HepG2 (cell line): ENCODE results near the gene DENND4B. TPM values are rescaled to one million over a fixed set of nuclear protein-coding genes. Genes with fewer than 3 reads are reported as not detected.

Source experiments
- BCL6 ChIP-seq: IDR thresholded peaks from 2 replicates; pipeline ENCODE4 v1.6.1; 2016; ENCODE audit warnings: missing genetic modification reagents, missing compliant biosample characterization
- CBFB ChIP-seq: sonication (generic); formaldehyde crosslinking; IDR thresholded peaks from 2 replicates; pipeline ENCODE4 v1.4.0; 2020; ENCODE audit warnings: missing genetic modification reagents
- HNRNPH1 ChIP-seq: fragments of 200-400 bp; formaldehyde crosslinking; optimal IDR thresholded peaks from 2 replicates; pipeline ENCODE3; 2017; ENCODE audit warnings: mild to moderate bottlenecking, low read depth, low read length
- MYNN ChIP-seq: sonication (generic); formaldehyde crosslinking; IDR thresholded peaks from 2 replicates; pipeline ENCODE4 v1.4.0; 2020; ENCODE audit warnings: mild to moderate bottlenecking, low read depth, missing genetic modification reagents
- PPARG ChIP-seq: conservative IDR thresholded peaks from 2 replicates; pipeline ENCODE4 v1.6.1; 2016; ENCODE audit warnings: missing biosample characterization, missing genetic modification reagents
- RFXANK ChIP-seq: IDR thresholded peaks from 2 replicates; pipeline ENCODE4 v1.6.1; 2016
- SIN3A ChIP-seq: IDR thresholded peaks from 2 replicates; pipeline ENCODE4 v1.6.1; 2011; ENCODE audit warnings: low read depth, mild to moderate bottlenecking, control low read depth, low read length, borderline replicate concordance
- SMAD3 ChIP-seq: sonication (generic); formaldehyde crosslinking; IDR thresholded peaks from 2 replicates; pipeline ENCODE4 v1.4.0; 2020; ENCODE audit warnings: missing genetic modification reagents
- SP140L ChIP-seq: sonication (generic); formaldehyde crosslinking; IDR thresholded peaks from 2 replicates; pipeline ENCODE4 v1.4.0; 2020; ENCODE audit warnings: missing genetic modification reagents, borderline replicate concordance
- TARDBP ChIP-seq: sonication (generic); formaldehyde crosslinking; IDR thresholded peaks from 2 replicates; pipeline ENCODE4 v1.8.0; 2022; ENCODE audit warnings: mild to moderate bottlenecking, missing genetic modification reagents
- THAP9 ChIP-seq: sonication (generic); formaldehyde crosslinking; IDR thresholded peaks from 2 replicates; pipeline ENCODE4; 2020; ENCODE audit warnings: missing genetic modification reagents, mild to moderate bottlenecking, borderline replicate concordance
- ZNF20 ChIP-seq: sonication (generic); formaldehyde crosslinking; IDR thresholded peaks from 2 replicates; pipeline ENCODE4 v1.4.0; 2020; ENCODE audit warnings: mild to moderate bottlenecking, moderate library complexity, missing genetic modification reagents
- ZNF234 ChIP-seq: sonication (generic); formaldehyde crosslinking; conservative IDR thresholded peaks from 2 replicates; pipeline ENCODE4 v1.5.1; 2020; ENCODE audit warnings: mild to moderate bottlenecking, missing genetic modification reagents
- ZNF24 ChIP-seq: fragments of 450-650 bp; IDR thresholded peaks from 2 replicates; pipeline ENCODE4 v1.6.1; 2017; ENCODE audit warnings: antibody characterized with exemption, mild to moderate bottlenecking
- ZNF350 ChIP-seq: sonication (generic); formaldehyde crosslinking; IDR thresholded peaks from 2 replicates; pipeline ENCODE4 v1.4.0; 2020; ENCODE audit warnings: mild to moderate bottlenecking, low read depth, missing genetic modification reagents, borderline replicate concordance
- ZNF468 ChIP-seq: sonication (generic); formaldehyde crosslinking; IDR thresholded peaks from 2 replicates; pipeline ENCODE4 v1.8.0; 2022; ENCODE audit warnings: mild to moderate bottlenecking, moderate library complexity, missing genetic modification reagents
- ZNF558 ChIP-seq: sonication (generic); formaldehyde crosslinking; IDR thresholded peaks from 2 replicates; pipeline ENCODE4 v1.9.0; 2022; ENCODE audit warnings: mild to moderate bottlenecking, missing genetic modification reagents, borderline replicate concordance
- ZNF563 ChIP-seq: sonication (generic); formaldehyde crosslinking; IDR thresholded peaks from 2 replicates; pipeline ENCODE4 v1.8.0; 2022; ENCODE audit warnings: mild to moderate bottlenecking, moderate library complexity, missing genetic modification reagents
- ZNF597 ChIP-seq: sonication (generic); formaldehyde crosslinking; IDR thresholded peaks from 2 replicates; pipeline ENCODE4 v1.5.0; 2020; ENCODE audit warnings: missing genetic modification reagents
- ZNF687 ChIP-seq: sonication (generic); formaldehyde crosslinking; IDR thresholded peaks from 2 replicates; pipeline ENCODE4 v1.5.1; 2020; ENCODE audit warnings: mild to moderate bottlenecking, missing genetic modification reagents, moderate library complexity
- ZNF790 ChIP-seq: sonication (generic); formaldehyde crosslinking; IDR thresholded peaks from 2 replicates; pipeline ENCODE4 v1.8.0; 2022; ENCODE audit warnings: missing genetic modification reagents, mild to moderate bottlenecking, borderline replicate concordance
- ZZZ3 ChIP-seq: sonication (generic); formaldehyde crosslinking; IDR thresholded peaks from 2 replicates; pipeline ENCODE4 v1.4.0; 2020; ENCODE audit warnings: missing genetic modification reagents, mild to moderate bottlenecking, borderline replicate concordance
- polyA plus RNA-seq, 8 experiments: library from polyadenylated mRNA; depleted of rRNA in 3 of 8; stranded (reverse) in 7 of 8; unstranded in 1 of 8; fragments of >200 nt; fragmentation: Illumina TruSeq in 4 of 8; extraction: Trizol in 4 of 8; gene quantifications; 2 replicates each; pipeline versions ENCODE4 v1.2.1 to v1.2.3, GENCODE V29; 2011 to 2016; ENCODE audit warnings: low read depth in 4 of 8, missing spikeins in 1 of 8, mixed read lengths in 1 of 8; ENCODE audit not compliant: insufficient read depth in 1 of 8
- total RNA-seq, 5 experiments: library from RNA; depleted of rRNA; stranded (reverse); fragments of >200 nt; fragmentation: Illumina TruSeq; extraction: Trizol; gene quantifications; 2 replicates each; pipeline ENCODE4 v1.2.3, GENCODE V29; 2016; ENCODE audit warnings: low read depth in 1 of 5

DENND4B gene
- total and polyA plus RNA-seq, 2 of the 13 experiments (the other 11 are each of a cell fraction or from before 2014, with no cell fraction given): 15.1 to 20.3 TPM

- peak; percentile 49; the same call in 1 of the 2 replicates for TF ChIP-seq SP140L (CRISPR knock-in tag)
- no peak for TF ChIP-seq HNRNPH1
- TF ChIP-seq BCL6 (CRISPR knock-in tag): no peak; the same call in 1 of the 2 replicates
- TF ChIP-seq ZNF790 (CRISPR knock-in tag): 0 out of 2 replicates have a peak, but pooled peaks have one; percentile 58
- TF ChIP-seq ZNF468: no peak
- peak; percentile 77; the same call in 1 of the 2 replicates for TF ChIP-seq ZNF350 (CRISPR knock-in tag)
- TF ChIP-seq THAP9 (CRISPR knock-in tag): peak; percentile 95
- TF ChIP-seq ZNF563 (CRISPR knock-in tag): peak; percentile 48; the same call in 1 of the 2 replicates
- no peak; the same call in 1 of the 2 replicates for TF ChIP-seq ZNF24
- TF ChIP-seq MYNN (CRISPR knock-in tag): peak; percentile 79; the same call in 1 of the 2 replicates
- TF ChIP-seq ZNF597 (CRISPR knock-in tag): no peak
- TF ChIP-seq ZNF558: 0 out of 2 replicates have a peak, but pooled peaks have one; percentile 28
- TF ChIP-seq PPARG (CRISPR knock-in tag): no peak
- TF ChIP-seq ZNF687 (CRISPR knock-in tag): peak; percentile 80
- TF ChIP-seq ZNF20 (CRISPR knock-in tag): no peak
- peak; percentile 83 for TF ChIP-seq CBFB
- peak; percentile 95; the same call in 1 of the 2 replicates for TF ChIP-seq SIN3A
- TF ChIP-seq ZNF234 (CRISPR knock-in tag): no peak
- TF ChIP-seq TARDBP: peak; percentile 79; the same call in 1 of the 2 replicates
- TF ChIP-seq SMAD3 (CRISPR knock-in tag): peak; percentile 94
- TF ChIP-seq RFXANK: peak; percentile 60; the same call in 1 of the 2 replicates
- TF ChIP-seq ZZZ3 (CRISPR knock-in tag): peak; percentile 89; the same call in 1 of the 2 replicates
Observed at GRCh38 chr1:153990468-153991150, 44.1 kb upstream of the DENND4B start, which contains the start of gene RPS27 (continued).
